Neutrophil (primary cell): ENCODE data around the gene CUL2.
"Not testable (repeated sequence)": the region's sequence is repeated elsewhere in the genome, so short reads cannot be mapped to it uniquely, and the experiment has no call there.

ENCODE experiments used
- H3K27ac ChIP-seq: fragments of 200-600 bp; sonication (generic); 2 replicates; pipeline ENCODE4 v1.5.1; 2016; ENCODE audit warnings: mild to moderate bottlenecking, moderate library complexity
- H3K27me3 ChIP-seq: fragments of 200-600 bp; sonication (generic); 2 replicates; pipeline ENCODE4 v1.6.0; 2016; ENCODE audit warnings: mild to moderate bottlenecking
- H3K36me3 ChIP-seq: fragments of 200-600 bp; sonication (generic); 2 replicates; pipeline ENCODE4 v1.5.1; 2017
- H3K4me1 ChIP-seq, 2 experiments: fragments of 200-600 bp in 1 of 2; sonication (generic) in 1 of 2; 1 replicate in 1 of 2; 2 replicates in 1 of 2; pipeline versions ENCODE4 v1.5.1 to v1.6.1; 2013 to 2016; ENCODE audit warnings: low read depth in 1 of 2, low read length in 1 of 2, mild to moderate bottlenecking in 1 of 2, moderate library complexity in 1 of 2; ENCODE audit not compliant: control insufficient read depth in 1 of 2, insufficient read depth in 1 of 2
- H3K4me3 ChIP-seq, 2 experiments: fragments of 200-600 bp in 1 of 2; sonication (generic) in 1 of 2; 1 replicate in 1 of 2; 2 replicates in 1 of 2; pipeline ENCODE4 v1.5.1; 2013 to 2016; ENCODE audit warnings: low read depth in 1 of 2, low read length in 1 of 2, mild to moderate bottlenecking in 1 of 2, moderate library complexity in 1 of 2
- H3K9me3 ChIP-seq: fragments of 200-600 bp; sonication (generic); 2 replicates; pipeline ENCODE4 v1.5.1; 2016
- TF ChIP-seq, protein P1 (sequence below): fragments of 200-600 bp; sonication (generic); IDR thresholded peaks from 2 replicates; pipeline ENCODE4 v1.5.1; 2016; ENCODE audit warnings: antibody characterized with exemption

Gene CUL2

GRCh38 chr10:35046074-35046473 lies 44.1 kb downstream of the CUL2 start:
- H3K4me3 ChIP-seq, result no peak overlapping the region
- no peak overlapping the region for H3K27ac ChIP-seq
- no peaks in the 10 kb centered on the region for H3K27me3 ChIP-seq
- H3K4me1 ChIP-seq, result peaks cover 6 to 7% of the 10 kb centered on the region in 2 experiments
- H3K9me3 ChIP-seq, result no peaks in the 10 kb centered on the region
- TF ChIP-seq, protein P1, sequence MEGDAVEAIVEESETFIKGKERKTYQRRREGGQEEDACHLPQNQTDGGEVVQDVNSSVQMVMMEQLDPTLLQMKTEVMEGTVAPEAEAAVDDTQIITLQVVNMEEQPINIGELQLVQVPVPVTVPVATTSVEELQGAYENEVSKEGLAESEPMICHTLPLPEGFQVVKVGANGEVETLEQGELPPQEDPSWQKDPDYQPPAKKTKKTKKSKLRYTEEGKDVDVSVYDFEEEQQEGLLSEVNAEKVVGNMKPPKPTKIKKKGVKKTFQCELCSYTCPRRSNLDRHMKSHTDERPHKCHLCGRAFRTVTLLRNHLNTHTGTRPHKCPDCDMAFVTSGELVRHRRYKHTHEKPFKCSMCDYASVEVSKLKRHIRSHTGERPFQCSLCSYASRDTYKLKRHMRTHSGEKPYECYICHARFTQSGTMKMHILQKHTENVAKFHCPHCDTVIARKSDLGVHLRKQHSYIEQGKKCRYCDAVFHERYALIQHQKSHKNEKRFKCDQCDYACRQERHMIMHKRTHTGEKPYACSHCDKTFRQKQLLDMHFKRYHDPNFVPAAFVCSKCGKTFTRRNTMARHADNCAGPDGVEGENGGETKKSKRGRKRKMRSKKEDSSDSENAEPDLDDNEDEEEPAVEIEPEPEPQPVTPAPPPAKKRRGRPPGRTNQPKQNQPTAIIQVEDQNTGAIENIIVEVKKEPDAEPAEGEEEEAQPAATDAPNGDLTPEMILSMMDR, result no peak
- peaks cover 49% of the 10 kb centered on the region for H3K36me3 ChIP-seq

DNA sequence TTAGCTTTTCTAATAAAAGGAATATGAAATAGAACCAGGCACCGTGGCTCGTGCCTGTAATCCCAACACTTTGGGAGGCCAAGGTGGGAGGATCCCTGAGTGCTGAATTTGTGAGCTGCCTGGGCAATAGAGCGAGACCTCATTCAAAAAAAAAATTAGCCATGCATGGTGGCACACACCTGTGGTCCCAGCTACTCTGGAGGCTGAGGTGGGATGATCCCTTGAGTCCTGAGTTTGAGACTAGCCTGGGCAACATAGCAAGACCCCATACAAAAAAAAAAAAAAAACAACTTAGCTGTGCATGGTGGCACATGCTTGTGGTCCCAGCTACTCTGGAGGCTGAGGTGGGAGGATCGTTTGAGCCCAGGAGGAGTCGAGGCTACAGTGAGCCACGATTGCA lies 44.9 kb downstream of the CUL2 start:
- H3K4me3 ChIP-seq, H3K27me3 ChIP-seq, H3K9me3 ChIP-seq, H3K4me1 ChIP-seq, H3K27ac ChIP-seq: not testable (repeated sequence)
- peaks cover 54% of the 10 kb centered on the region for H3K36me3 ChIP-seq

- Histone ChIP-seq H3K4me3 (no peak overlapping the region), H3K9me3 (no peaks in the 10 kb centered on the region), H3K36me3 (peaks cover 55% of the 10 kb centered on the region), H3K4me1 (peaks cover 7% of the 10 kb centered on the region in 2 experiments), H3K27me3 (no peaks in the 10 kb centered on the region), H3K27ac (no peak overlapping the region)
- TF ChIP-seq, protein P1, result no peak
Measured at GRCh38 chr10:35043796-35044344, 46.3 kb downstream of the CUL2 start.

GRCh38 chr10:35042783-35043182 lies 47.4 kb downstream of the CUL2 start:
- Histone ChIP-seq H3K27ac (no peak overlapping the region), H3K27me3 (no peaks in the 10 kb centered on the region), H3K4me3 (no peak overlapping the region), H3K4me1 (peaks cover 7% of the 10 kb centered on the region in 2 experiments), H3K36me3 (peaks cover 56% of the 10 kb centered on the region), H3K9me3 (no peaks in the 10 kb centered on the region)
- TF ChIP-seq, protein P1, result no peak

- Histone ChIP-seq H3K27me3 (no peaks in the 10 kb centered on the region), H3K27ac (peak overlapping the region; percentile 36), H3K4me1 (peaks cover 7% of the 10 kb centered on the region in 2 experiments), H3K36me3 (peaks cover 62% of the 10 kb centered on the region), H3K9me3 (no peaks in the 10 kb centered on the region), H3K4me3 (no peak overlapping the region)
- TF ChIP-seq, protein P1, result no peak
Measured at GRCh38 chr10:35041502-35041879, 48.6 kb downstream of the CUL2 start.

- peak overlapping the region; percentile 36 for H3K27ac ChIP-seq
- no peaks in the 10 kb centered on the region for H3K27me3 ChIP-seq
- TF ChIP-seq, protein P1, result no peak
- H3K36me3 ChIP-seq, result peaks cover 62% of the 10 kb centered on the region
- H3K4me1 ChIP-seq, result peaks cover 7% of the 10 kb centered on the region in 2 experiments
- no peaks in the 10 kb centered on the region for H3K9me3 ChIP-seq
- H3K4me3 ChIP-seq, result no peak overlapping the region
Measured at GRCh38 chr10:35040760-35041501, 49.2 kb downstream of the CUL2 start.
